Activated CD4-positive, alpha-beta memory T cell treated with anti-CD3 and anti-CD28 coated beads, Interleukin-2, amount 10 ng/mL, durations not matched to agents 7 days and 5 days (primary cell): Measurements from ENCODE around the gene KCTD14. TPM values are rescaled to one million over a fixed set of nuclear protein-coding genes. Genes with fewer than 3 reads are reported as not detected.
"Not testable (repeated sequence)": the region's sequence is repeated elsewhere in the genome, so short reads cannot be mapped to it uniquely, and the experiment has no call there.

Experiments used
- CTCF ChIA-PET: fragments of 350-600 bp; sonication (Branson Sonifier 250); formaldehyde crosslinking; loops from one replicate; lab custom pipeline; 2021; ENCODE audit warnings: antibody characterized with exemption, inconsistent platforms; lab: Charles Lee
- POLR2A ChIA-PET: fragments of 350-600 bp; sonication (Branson Sonifier 250); formaldehyde crosslinking; loops from one replicate; lab custom pipeline; 2021; ENCODE audit warnings: antibody characterized with exemption; lab: Charles Lee
- DNase-seq: peaks from one replicate; pipeline ENCODE4 v3.0.0-alpha.2; 2020
- H3K27ac Mint-ChIP-seq: one replicate; pipeline ENCODE4 v1.8.0; 2021; ENCODE audit warnings: mild to moderate bottlenecking, mixed read lengths
- H3K27me3 Mint-ChIP-seq: one replicate; pipeline ENCODE4 v1.8.0; 2021; ENCODE audit warnings: mixed read lengths
- H3K36me3 Mint-ChIP-seq: one replicate; pipeline ENCODE4 v1.8.0; 2021; ENCODE audit warnings: low read depth, mixed read lengths
- H3K4me1 Mint-ChIP-seq: one replicate; pipeline ENCODE4 v1.8.0; 2021; ENCODE audit warnings: mixed read lengths
- H3K4me3 Mint-ChIP-seq: one replicate; pipeline ENCODE4 v1.8.0; 2021; ENCODE audit warnings: mild to moderate bottlenecking, mixed read lengths
- H3K9me3 Mint-ChIP-seq: one replicate; pipeline ENCODE4 v1.8.0; 2021; ENCODE audit warnings: mixed read lengths
- total RNA-seq, 2 experiments: library from RNA; stranded (reverse); gene quantifications; one replicate each; pipeline ENCODE4 v1.2.3, GENCODE V29; 2021

KCTD14 gene
- total RNA-seq, 2 experiments from 2014 or later = 0.15 to 0.45 TPM

GRCh38 chr11:78061088-78061920 is 38.2 kb upstream of the KCTD14 start:
- H3K4me1 Mint-ChIP-seq = no peaks in the 10 kb centered on the region
- no peak for DNase-seq
- ChIA-PET CTCF (interaction anchor here (1.4 kb wide), 1 partner anchor 12 kb away, joined by 3 read pairs; no protein-coding TSS in a partner anchor), POLR2A (interaction anchor here (0.6 to 1.2 kb wide), 2 partner anchors 19 to 383 kb away, joined by 3 read pairs; partner anchors contain the start of gene NDUFC2)
- H3K4me3 Mint-ChIP-seq = no peak overlapping the region
- H3K36me3 Mint-ChIP-seq = peaks cover under 1% of the 10 kb centered on the region
- H3K27me3 Mint-ChIP-seq = no peaks in the 10 kb centered on the region
- H3K9me3 Mint-ChIP-seq = no peaks in the 10 kb centered on the region
- no peak overlapping the region for H3K27ac Mint-ChIP-seq

- no peak overlapping the region for H3K4me3 Mint-ChIP-seq
- no peaks in the 10 kb centered on the region for H3K36me3 Mint-ChIP-seq
- no peaks in the 10 kb centered on the region for H3K4me1 Mint-ChIP-seq
- DNase-seq = no peak
- H3K27me3 Mint-ChIP-seq = no peaks in the 10 kb centered on the region
- no peak overlapping the region for H3K27ac Mint-ChIP-seq
- CTCF ChIA-PET = interaction anchor here (1.4 kb wide), 1 partner anchor 12 kb away, joined by 3 read pairs; no protein-coding TSS in a partner anchor
- no peaks in the 10 kb centered on the region for H3K9me3 Mint-ChIP-seq
- POLR2A ChIA-PET = interaction anchor here (0.6 kb wide), 1 partner anchor 384 kb away, joined by 3 read pairs; no protein-coding TSS in a partner anchor
Measured at GRCh38 chr11:78060533-78060932, 37.5 kb upstream of the KCTD14 start.

- H3K36me3 Mint-ChIP-seq, H3K4me3 Mint-ChIP-seq, H3K27me3 Mint-ChIP-seq, H3K9me3 Mint-ChIP-seq, H3K27ac Mint-ChIP-seq, DNase-seq, POLR2A ChIA-PET, CTCF ChIA-PET, H3K4me1 Mint-ChIP-seq: not testable (repeated sequence)
Measured at GRCh38 chr11:78059749-78060328, 36.8 kb upstream of the KCTD14 start.

- Mint-ChIP-seq H3K36me3 (no peaks in the 10 kb centered on the region), H3K4me3 (no peak overlapping the region), H3K27me3 (no peaks in the 10 kb centered on the region), H3K4me1 (no peaks in the 10 kb centered on the region), H3K9me3 (no peaks in the 10 kb centered on the region), H3K27ac (no peak overlapping the region)
- DNase-seq = no peak
- POLR2A ChIA-PET = no interaction called here
- CTCF ChIA-PET = no interaction called here
Measured at GRCh38 chr11:78057462-78058055, 34.5 kb upstream of the KCTD14 start.

GRCh38 chr11:78056093-78056492 is 33.0 kb upstream of the KCTD14 start:
- Mint-ChIP-seq H3K27ac (no peak overlapping the region), H3K9me3 (no peaks in the 10 kb centered on the region), H3K36me3 (no peaks in the 10 kb centered on the region), H3K27me3 (no peaks in the 10 kb centered on the region), H3K4me3 (no peak overlapping the region), H3K4me1 (peaks cover 3% of the 10 kb centered on the region)
- ChIA-PET POLR2A (no interaction called here), CTCF (no interaction called here)
- no peak for DNase-seq

GRCh38 chr11:78054971-78055370 is 31.9 kb upstream of the KCTD14 start:
- no peaks in the 10 kb centered on the region for H3K9me3 Mint-ChIP-seq
- ChIA-PET CTCF (interaction anchor here (1.3 to 1.6 kb wide), 3 partner anchors 9 to 510 kb away, joined by 3 to 11 read pairs (median 4); no protein-coding TSS in a partner anchor), POLR2A (no interaction called here)
- DNase-seq = no peak
- H3K4me1 Mint-ChIP-seq = peaks cover 11% of the 10 kb centered on the region
- no peaks in the 10 kb centered on the region for H3K36me3 Mint-ChIP-seq
- no peaks in the 10 kb centered on the region for H3K27me3 Mint-ChIP-seq
- no peak overlapping the region for H3K4me3 Mint-ChIP-seq
- no peak overlapping the region for H3K27ac Mint-ChIP-seq

- Mint-ChIP-seq H3K4me1 (peaks cover 15% of the 10 kb centered on the region), H3K4me3 (no peak overlapping the region), H3K27me3 (no peaks in the 10 kb centered on the region), H3K9me3 (no peaks in the 10 kb centered on the region), H3K36me3 (no peaks in the 10 kb centered on the region), H3K27ac (peak overlapping the region; percentile 18)
- no peak for DNase-seq
- POLR2A ChIA-PET = no interaction called here
- CTCF ChIA-PET = interaction anchor here (1.2 kb wide), 1 partner anchor 12 kb away, joined by 3 read pairs; no protein-coding TSS in a partner anchor
Measured at GRCh38 chr11:78050964-78051831, 28.1 kb upstream of the KCTD14 start.

GRCh38 chr11:78049348-78049747 is 26.3 kb upstream of the KCTD14 start:
- no peak for DNase-seq
- Mint-ChIP-seq H3K27ac (no peak overlapping the region), H3K27me3 (peaks cover 2% of the 10 kb centered on the region), H3K36me3 (no peaks in the 10 kb centered on the region), H3K4me1 (peaks cover 22% of the 10 kb centered on the region), H3K9me3 (no peaks in the 10 kb centered on the region), H3K4me3 (no peak overlapping the region)
- POLR2A ChIA-PET = no interaction called here
- CTCF ChIA-PET = interaction anchor here (0.7 to 1.3 kb wide), 3 partner anchors 12 to 64 kb away, joined by 3 to 4 read pairs (median 3); no protein-coding TSS in a partner anchor

GRCh38 chr11:78048561-78048960 is 25.5 kb upstream of the KCTD14 start:
- Mint-ChIP-seq H3K36me3 (no peaks in the 10 kb centered on the region), H3K9me3 (no peaks in the 10 kb centered on the region), H3K27ac (no peak overlapping the region), H3K4me3 (no peak overlapping the region), H3K4me1 (peaks cover 22% of the 10 kb centered on the region), H3K27me3 (peaks cover 4% of the 10 kb centered on the region)
- POLR2A ChIA-PET = interaction anchor here (0.7 kb wide), 1 partner anchor 9 kb away, joined by 3 read pairs; no protein-coding TSS in a partner anchor
- CTCF ChIA-PET = interaction anchor here (0.7 to 4.1 kb wide), 4 partner anchors 11 to 63 kb away, joined by 3 to 14 read pairs (median 4); no protein-coding TSS in a partner anchor
- no peak for DNase-seq

GRCh38 chr11:78046486-78046854 is 23.4 kb upstream of the KCTD14 start:
- no peaks in the 10 kb centered on the region for H3K9me3 Mint-ChIP-seq
- H3K36me3 Mint-ChIP-seq = no peaks in the 10 kb centered on the region
- ChIA-PET POLR2A (no interaction called here), CTCF (interaction anchor here (0.6 to 4.1 kb wide), 22 partner anchors 8 to 538 kb away, joined by 3 to 18 read pairs (median 4); partner anchors contain the start of genes INTS4 and NDUFC2)
- peaks cover 4% of the 10 kb centered on the region for H3K27me3 Mint-ChIP-seq
- peaks cover 24% of the 10 kb centered on the region for H3K4me1 Mint-ChIP-seq
- H3K27ac Mint-ChIP-seq = no peak overlapping the region
- no peak overlapping the region for H3K4me3 Mint-ChIP-seq
- no peak for DNase-seq

GRCh38 chr11:78045851-78046485 is 22.9 kb upstream of the KCTD14 start:
- POLR2A ChIA-PET = no interaction called here
- H3K4me3 Mint-ChIP-seq = peak overlapping the region; percentile 14

More at GRCh38 chr11:78045851-78046485, 22.9 kb upstream of the KCTD14 start:
- Mint-ChIP-seq H3K27ac (no peak overlapping the region), H3K27me3 (peaks cover 4% of the 10 kb centered on the region), H3K36me3 (no peaks in the 10 kb centered on the region), H3K9me3 (no peaks in the 10 kb centered on the region), H3K4me1 (peaks cover 23% of the 10 kb centered on the region)
- DNase-seq = peak; percentile 73
- CTCF ChIA-PET = interaction anchor here (0.6 to 4.1 kb wide), 28 partner anchors 8 to 539 kb away, joined by 3 to 18 read pairs (median 4); partner anchors contain the start of genes INTS4 and NDUFC2
